Choroid plexus epithelial cell (primary cell): Measurements from ENCODE around the gene COL5A1.

Source experiments
- DNase-seq: peaks from one replicate; pipeline ENCODE4 v3.0.0-alpha.2; 2010; ENCODE audit warnings: low read depth
- H3K4me3 ChIP-seq: 2 replicates; pipeline ENCODE4 v1.5.1; 2011; ENCODE audit warnings: low read depth, mild to moderate bottlenecking, control low read depth, low read length, moderate library complexity
- CTCF ChIP-seq: conservative IDR thresholded peaks from 2 replicates; pipeline ENCODE4 v1.5.1; 2011; ENCODE audit warnings: low read depth, mild to moderate bottlenecking, control low read depth, inconsistent platforms, low read length, moderate library complexity

COL5A1 gene

GRCh38 chr9:134688661-134689320 is 47.2 kb downstream of the COL5A1 start:
- no peak for DNase-seq
- H3K4me3 ChIP-seq = no peak overlapping the region
- TF ChIP-seq CTCF = no peak

GRCh38 chr9:134689321-134690181 is 47.9 kb downstream of the COL5A1 start:
- peak; percentile 85 for TF ChIP-seq CTCF
- H3K4me3 ChIP-seq = no peak overlapping the region
- DNase-seq = peak; percentile 69

- no peak overlapping the region for H3K4me3 ChIP-seq
- no peak for DNase-seq
- TF ChIP-seq CTCF = no peak
Observed at GRCh38 chr9:134690301-134690751, 48.7 kb downstream of the COL5A1 start.

- no peak for DNase-seq
- TF ChIP-seq CTCF = no peak
- H3K4me3 ChIP-seq = no peak overlapping the region
Observed at GRCh38 chr9:134690946-134691694, 49.5 kb downstream of the COL5A1 start.

GRCh38 chr9:134691695-134692572 is 50.3 kb downstream of the COL5A1 start:
- no peak for TF ChIP-seq CTCF
- DNase-seq = no peak

GRCh38 chr9:134692573-134692860 is 50.9 kb downstream of the COL5A1 start:
- no peak for DNase-seq
- no peak for TF ChIP-seq CTCF
- H3K4me3 ChIP-seq = no peak overlapping the region

More at GRCh38 chr9:134691695-134692572, 50.3 kb downstream of the COL5A1 start:
- H3K4me3 ChIP-seq = no peak overlapping the region
